Fibroblast of lung (primary cell): ENCODE data around the gene ZNF407. TPM values are rescaled to one million over a fixed set of nuclear protein-coding genes. Genes with fewer than 3 reads are reported as not detected.
A peak's percentile ranks its signal among the peaks of the same experiment; 100 is the strongest.

Experiments used
- DNase-seq, 2 donors: peaks; one replicate each; pipeline versions ENCODE4 v3.0.0 to v3.0.0-alpha.2; 2010; ENCODE audit warnings: low read depth in 2 of 2
- H2AFZ ChIP-seq: 2 replicates; pipeline ENCODE4 v1.5.1; 2012; ENCODE audit warnings: low read length, control low read depth, inconsistent platforms
- H3K27ac ChIP-seq: 2 replicates; pipeline ENCODE4 v1.5.1; 2011; ENCODE audit warnings: low read length, control low read depth; ENCODE audit not compliant: insufficient read depth
- H3K27me3 ChIP-seq: 2 replicates; pipeline ENCODE4 v1.5.1; 2011; ENCODE audit warnings: mild to moderate bottlenecking, low read length; ENCODE audit not compliant: control insufficient read depth, insufficient read depth
- H3K36me3 ChIP-seq: 2 replicates; pipeline ENCODE4 v1.5.1; 2011; ENCODE audit warnings: low read length; ENCODE audit not compliant: control insufficient read depth, insufficient read depth
- H3K4me1 ChIP-seq: 2 replicates; pipeline ENCODE4 v1.5.1; 2011; ENCODE audit warnings: low read length; ENCODE audit not compliant: control insufficient read depth, insufficient read depth; ENCODE audit errors: extremely low read depth
- H3K4me2 ChIP-seq: 2 replicates; pipeline ENCODE4 v1.5.1; 2011; ENCODE audit warnings: low read length, control low read depth; ENCODE audit not compliant: insufficient read depth; ENCODE audit errors: extremely low read depth
- H3K4me3 ChIP-seq, 4 experiments: fragments of 200-600 bp in 1 of 4; sonication (generic) in 1 of 4; replicated peaks in 1 of 4; 2 replicates each; pipeline ENCODE4 v1.5.1; 2011 to 2016; ENCODE audit warnings: low read length in 4 of 4, low read depth in 3 of 4, mild to moderate bottlenecking in 3 of 4, control low read depth in 2 of 4, inconsistent platforms in 1 of 4, mixed read lengths in 1 of 4; ENCODE audit not compliant: insufficient read depth in 1 of 4; ENCODE audit errors: control extremely low read depth in 1 of 4
- H3K79me2 ChIP-seq: 2 replicates; pipeline ENCODE4 v1.5.1; 2012; ENCODE audit warnings: mild to moderate bottlenecking, low read length, inconsistent platforms; ENCODE audit not compliant: control insufficient read depth, insufficient read depth
- H3K9ac ChIP-seq: 2 replicates; pipeline ENCODE4 v1.5.1; 2011; ENCODE audit warnings: mild to moderate bottlenecking, low read length, control low read depth; ENCODE audit not compliant: insufficient read depth
- H3K9me3 ChIP-seq: 2 replicates; pipeline ENCODE4 v1.5.1; 2012; ENCODE audit warnings: low read depth, low read length; ENCODE audit not compliant: control insufficient read depth, insufficient read depth
- H4K20me1 ChIP-seq: 2 replicates; pipeline ENCODE4 v1.5.1; 2011; ENCODE audit warnings: low read length; ENCODE audit not compliant: control insufficient read depth, insufficient read depth; ENCODE audit errors: extremely low read depth
- CTCF ChIP-seq, 2 donors: IDR thresholded peaks in 1 of 2; conservative IDR thresholded peaks in 1 of 2; 1 replicate in 1 of 2; 2 replicates in 1 of 2; pipeline ENCODE4 v1.5.1; 2011 to 2012; ENCODE audit warnings: low read length in 2 of 2, control low read depth in 1 of 2, inconsistent platforms in 1 of 2, low read depth in 1 of 2, mild to moderate bottlenecking in 1 of 2
- EZH2 ChIP-seq: IDR thresholded peaks from 2 replicates; pipeline ENCODE4 v1.5.1; 2012; ENCODE audit warnings: low read length, control low read depth, mild to moderate bottlenecking; ENCODE audit errors: missing control alignments
- polyA plus RNA-seq, 2 donors: library from polyadenylated mRNA; depleted of rRNA in 1 of 2; stranded (reverse) in 1 of 2; unstranded in 1 of 2; fragments of >200 nt; gene quantifications; 2 replicates each; pipeline ENCODE4 v1.2.1, GENCODE V29; 2011 to 2012; ENCODE audit warnings: missing spikeins in 1 of 2
- total RNA-seq: library from RNA; depleted of rRNA; stranded (reverse); fragments of >200 nt; gene quantifications from 2 replicates; pipeline ENCODE4 v1.2.1, GENCODE V29; 2014

The ZNF407 gene
- total and polyA plus RNA-seq, 2 donors (not counting 1 experiment from before 2014, with no cell fraction given), result 5.1 to 12.6 TPM

- Histone ChIP-seq H3K27ac (no peak overlapping the region), H3K4me2 (no peak overlapping the region), H3K9me3 (no peaks in the 10 kb centered on the region), H3K36me3 (no peaks in the 10 kb centered on the region), H3K9ac (no peak overlapping the region), H3K4me1 (no peaks in the 10 kb centered on the region), H3K4me3 (no peak overlapping the region), H4K20me1 (peaks cover 2% of the 10 kb centered on the region), H3K79me2 (no peaks in the 10 kb centered on the region), H3K27me3 (no peaks in the 10 kb centered on the region), H2AFZ (no peak overlapping the region)
- TF ChIP-seq EZH2 (no peak), CTCF (conservative IDR thresholded peaks at IDR 0.05 in 1 of 2, IDR thresholded peaks at IDR 0.05 in 1 of 2; ENCODE audit: low read depth in 1 of 2, low read length in 2 of 2) (no peak)
- DNase-seq, result no peak
Measured at GRCh38 chr18:74699455-74699854, 101.8 kb downstream of the ZNF407 start.

GRCh38 chr18:74702950-74703349 is 105.3 kb downstream of the ZNF407 start:
- no peak for TF ChIP-seq CTCF (conservative IDR thresholded peaks at IDR 0.05 in 1 of 2, IDR thresholded peaks at IDR 0.05 in 1 of 2; ENCODE audit: low read depth in 1 of 2, low read length in 2 of 2)
- no peak for TF ChIP-seq EZH2

DNA sequence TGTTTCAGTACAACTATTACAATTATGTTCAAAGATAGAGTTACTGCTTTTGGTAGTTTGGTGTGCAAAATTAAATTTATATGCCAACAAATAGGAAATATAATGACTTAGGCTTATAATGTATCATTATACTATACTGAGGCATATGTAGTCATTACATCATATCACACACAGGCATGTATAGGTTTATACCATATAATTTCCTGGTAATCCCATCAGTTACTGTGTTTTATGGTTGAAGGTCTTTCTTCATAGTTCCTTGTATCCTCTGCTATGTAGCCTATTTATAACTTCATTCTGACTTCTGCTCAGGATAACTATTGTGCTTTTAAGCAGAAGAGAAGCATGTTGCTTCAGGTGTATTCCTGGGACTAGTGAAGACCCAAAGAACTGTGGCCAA is 110.5 kb downstream of the ZNF407 start:
- H3K27me3 ChIP-seq, result no peaks in the 10 kb centered on the region
- no peak overlapping the region for H3K4me2 ChIP-seq
- H3K9ac ChIP-seq, result no peak overlapping the region
- no peaks in the 10 kb centered on the region for H3K9me3 ChIP-seq
- no peak for DNase-seq
- H3K27ac ChIP-seq, result no peak overlapping the region
- no peaks in the 10 kb centered on the region for H3K36me3 ChIP-seq
- H2AFZ ChIP-seq, result no peak overlapping the region
- no peaks in the 10 kb centered on the region for H4K20me1 ChIP-seq
- no peak overlapping the region for H3K4me3 ChIP-seq
- H3K79me2 ChIP-seq, result no peaks in the 10 kb centered on the region
- TF ChIP-seq EZH2 (no peak), CTCF (conservative IDR thresholded peaks at IDR 0.05 in 1 of 2, IDR thresholded peaks at IDR 0.05 in 1 of 2; ENCODE audit: low read depth in 1 of 2, low read length in 2 of 2) (no peak)
- no peaks in the 10 kb centered on the region for H3K4me1 ChIP-seq

More at GRCh38 chr18:74702950-74703349, 105.3 kb downstream of the ZNF407 start:
- Histone ChIP-seq H3K4me1 (no peaks in the 10 kb centered on the region), H3K9me3 (no peaks in the 10 kb centered on the region), H3K79me2 (no peaks in the 10 kb centered on the region), H3K4me3 (no peak overlapping the region), H3K27ac (no peak overlapping the region), H4K20me1 (no peaks in the 10 kb centered on the region), H3K9ac (no peak overlapping the region), H3K36me3 (no peaks in the 10 kb centered on the region), H3K27me3 (no peaks in the 10 kb centered on the region), H3K4me2 (no peak overlapping the region), H2AFZ (no peak overlapping the region)
- DNase-seq, result peak in 1 of 2 donors; percentile 6
